HepG2 (cell line): ENCODE measurements around the gene SPTSSA. TPM values are rescaled to one million over a fixed set of nuclear protein-coding genes. Genes with fewer than 3 reads are reported as not detected.
A peak's percentile ranks its signal among the peaks of the same experiment; 100 is the strongest.

ENCODE experiments used
- ATF3 ChIP-seq: sonication (generic); formaldehyde crosslinking; IDR thresholded peaks from 2 replicates; pipeline ENCODE4 v1.4.0; 2020; ENCODE audit warnings: missing genetic modification reagents
- DR1 ChIP-seq: sonication (generic); formaldehyde crosslinking; IDR thresholded peaks from 2 replicates; pipeline ENCODE4 v1.8.0; 2021; ENCODE audit warnings: mild to moderate bottlenecking, missing genetic modification reagents, inconsistent platforms
- ETV5 ChIP-seq: IDR thresholded peaks from 2 replicates; pipeline ENCODE4 v1.6.1; 2018; ENCODE audit warnings: missing biosample characterization, missing genetic modification reagents, inconsistent platforms, borderline replicate concordance
- HDAC1 ChIP-seq: sonication (generic); formaldehyde crosslinking; IDR thresholded peaks from 2 replicates; pipeline ENCODE4 v1.5.1; 2020; ENCODE audit warnings: mild to moderate bottlenecking, missing genetic modification reagents
- KAT8 ChIP-seq: IDR thresholded peaks from 2 replicates; pipeline ENCODE4 v1.6.1; 2016; ENCODE audit warnings: missing genetic modification reagents, missing compliant biosample characterization
- KDM5A ChIP-seq: fragments of 200-600 bp; sonication (generic); IDR thresholded peaks from 2 replicates; pipeline ENCODE4 v1.7.0; 2018; ENCODE audit warnings: antibody characterized with exemption, mild to moderate bottlenecking, low read length, borderline replicate concordance
- KDM5B ChIP-seq: sonication (generic); formaldehyde crosslinking; IDR thresholded peaks from 2 replicates; pipeline ENCODE4 v1.4.0; 2020; ENCODE audit warnings: missing genetic modification reagents, mild to moderate bottlenecking, borderline replicate concordance
- REPIN1 ChIP-seq: sonication (generic); formaldehyde crosslinking; IDR thresholded peaks from 2 replicates; pipeline ENCODE4 v1.8.0; 2022; ENCODE audit warnings: missing genetic modification reagents, low read depth, mild to moderate bottlenecking, borderline replicate concordance
- THAP11 ChIP-seq: IDR thresholded peaks from 2 replicates; pipeline ENCODE4 v1.6.1; 2016; ENCODE audit warnings: missing biosample characterization, missing genetic modification reagents
- ZNF33B ChIP-seq: sonication (generic); formaldehyde crosslinking; IDR thresholded peaks from 2 replicates; pipeline ENCODE4 v1.5.1; 2020; ENCODE audit warnings: mild to moderate bottlenecking, missing genetic modification reagents
- polyA plus RNA-seq, 8 experiments: library from polyadenylated mRNA; depleted of rRNA in 3 of 8; stranded (reverse) in 7 of 8; unstranded in 1 of 8; fragments of >200 nt; fragmentation: Illumina TruSeq in 4 of 8; extraction: Trizol in 4 of 8; gene quantifications; 2 replicates each; pipeline versions ENCODE4 v1.2.1 to v1.2.3, GENCODE V29; 2011 to 2016; ENCODE audit warnings: low read depth in 4 of 8, missing spikeins in 1 of 8, mixed read lengths in 1 of 8; ENCODE audit not compliant: insufficient read depth in 1 of 8
- total RNA-seq, 5 experiments: library from RNA; depleted of rRNA; stranded (reverse); fragments of >200 nt; fragmentation: Illumina TruSeq; extraction: Trizol; gene quantifications; 2 replicates each; pipeline ENCODE4 v1.2.3, GENCODE V29; 2016; ENCODE audit warnings: low read depth in 1 of 5
- TF ChIP-seq, protein P1 (sequence below): sonication (generic); formaldehyde crosslinking; IDR thresholded peaks from 2 replicates; pipeline ENCODE4 v1.4.0; 2020; ENCODE audit warnings: mild to moderate bottlenecking, missing genetic modification reagents, borderline replicate concordance
- TF ChIP-seq, protein P2 (sequence below), 2 experiments: sonication (generic) in 1 of 2; formaldehyde crosslinking in 1 of 2; IDR thresholded peaks; 2 replicates each; pipeline versions ENCODE4 v1.6.1 to v1.9.0; 2014 to 2022; ENCODE audit warnings: antibody characterized with exemption in 1 of 2, borderline replicate concordance in 1 of 2, inconsistent platforms in 1 of 2, low read depth in 1 of 2, missing genetic modification reagents in 1 of 2
- TF ChIP-seq, protein P3 (sequence below): sonication (generic); formaldehyde crosslinking; IDR thresholded peaks from 2 replicates; pipeline ENCODE4 v1.5.1; 2020; ENCODE audit warnings: missing genetic modification reagents, mild to moderate bottlenecking, borderline replicate concordance

The SPTSSA gene
- total and polyA plus RNA-seq, 2 of the 13 experiments (the other 11 are each of a cell fraction or from before 2014, with no cell fraction given) = 19.1 to 86.1 TPM

GRCh38 chr14:34496679-34497513, 34.9 kb upstream of the SPTSSA start (continued):
- TF ChIP-seq DR1 (no peak), KAT8 (CRISPR knock-in tag) (peak; percentile 87), ATF3 (CRISPR knock-in tag) (peak; percentile 99), HDAC1 (CRISPR knock-in tag) (no peak), REPIN1 (CRISPR knock-in tag) (no peak), ETV5 (peak; percentile 75; the same call in 1 of the 2 replicates), THAP11 (CRISPR knock-in tag) (peak; percentile 70), ZNF33B (CRISPR knock-in tag) (peak; percentile 87), KDM5B (CRISPR knock-in tag) (no peak), KDM5A (no peak)
- TF ChIP-seq, protein P1, sequence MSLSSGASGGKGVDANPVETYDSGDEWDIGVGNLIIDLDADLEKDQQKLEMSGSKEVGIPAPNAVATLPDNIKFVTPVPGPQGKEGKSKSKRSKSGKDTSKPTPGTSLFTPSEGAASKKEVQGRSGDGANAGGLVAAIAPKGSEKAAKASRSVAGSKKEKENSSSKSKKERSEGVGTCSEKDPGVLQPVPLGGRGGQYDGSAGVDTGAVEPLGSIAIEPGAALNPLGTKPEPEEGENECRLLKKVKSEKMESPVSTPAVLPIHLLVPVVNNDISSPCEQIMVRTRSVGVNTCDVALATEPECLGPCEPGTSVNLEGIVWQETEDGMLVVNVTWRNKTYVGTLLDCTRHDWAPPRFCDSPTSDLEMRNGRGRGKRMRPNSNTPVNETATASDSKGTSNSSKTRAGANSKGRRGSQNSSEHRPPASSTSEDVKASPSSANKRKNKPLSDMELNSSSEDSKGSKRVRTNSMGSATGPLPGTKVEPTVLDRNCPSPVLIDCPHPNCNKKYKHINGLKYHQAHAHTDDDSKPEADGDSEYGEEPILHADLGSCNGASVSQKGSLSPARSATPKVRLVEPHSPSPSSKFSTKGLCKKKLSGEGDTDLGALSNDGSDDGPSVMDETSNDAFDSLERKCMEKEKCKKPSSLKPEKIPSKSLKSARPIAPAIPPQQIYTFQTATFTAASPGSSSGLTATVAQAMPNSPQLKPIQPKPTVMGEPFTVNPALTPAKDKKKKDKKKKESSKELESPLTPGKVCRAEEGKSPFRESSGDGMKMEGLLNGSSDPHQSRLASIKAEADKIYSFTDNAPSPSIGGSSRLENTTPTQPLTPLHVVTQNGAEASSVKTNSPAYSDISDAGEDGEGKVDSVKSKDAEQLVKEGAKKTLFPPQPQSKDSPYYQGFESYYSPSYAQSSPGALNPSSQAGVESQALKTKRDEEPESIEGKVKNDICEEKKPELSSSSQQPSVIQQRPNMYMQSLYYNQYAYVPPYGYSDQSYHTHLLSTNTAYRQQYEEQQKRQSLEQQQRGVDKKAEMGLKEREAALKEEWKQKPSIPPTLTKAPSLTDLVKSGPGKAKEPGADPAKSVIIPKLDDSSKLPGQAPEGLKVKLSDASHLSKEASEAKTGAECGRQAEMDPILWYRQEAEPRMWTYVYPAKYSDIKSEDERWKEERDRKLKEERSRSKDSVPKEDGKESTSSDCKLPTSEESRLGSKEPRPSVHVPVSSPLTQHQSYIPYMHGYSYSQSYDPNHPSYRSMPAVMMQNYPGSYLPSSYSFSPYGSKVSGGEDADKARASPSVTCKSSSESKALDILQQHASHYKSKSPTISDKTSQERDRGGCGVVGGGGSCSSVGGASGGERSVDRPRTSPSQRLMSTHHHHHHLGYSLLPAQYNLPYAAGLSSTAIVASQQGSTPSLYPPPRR (CRISPR knock-in tag) = 0 out of 2 replicates have a peak, but pooled peaks have one; percentile 23
- TF ChIP-seq, protein P2, sequence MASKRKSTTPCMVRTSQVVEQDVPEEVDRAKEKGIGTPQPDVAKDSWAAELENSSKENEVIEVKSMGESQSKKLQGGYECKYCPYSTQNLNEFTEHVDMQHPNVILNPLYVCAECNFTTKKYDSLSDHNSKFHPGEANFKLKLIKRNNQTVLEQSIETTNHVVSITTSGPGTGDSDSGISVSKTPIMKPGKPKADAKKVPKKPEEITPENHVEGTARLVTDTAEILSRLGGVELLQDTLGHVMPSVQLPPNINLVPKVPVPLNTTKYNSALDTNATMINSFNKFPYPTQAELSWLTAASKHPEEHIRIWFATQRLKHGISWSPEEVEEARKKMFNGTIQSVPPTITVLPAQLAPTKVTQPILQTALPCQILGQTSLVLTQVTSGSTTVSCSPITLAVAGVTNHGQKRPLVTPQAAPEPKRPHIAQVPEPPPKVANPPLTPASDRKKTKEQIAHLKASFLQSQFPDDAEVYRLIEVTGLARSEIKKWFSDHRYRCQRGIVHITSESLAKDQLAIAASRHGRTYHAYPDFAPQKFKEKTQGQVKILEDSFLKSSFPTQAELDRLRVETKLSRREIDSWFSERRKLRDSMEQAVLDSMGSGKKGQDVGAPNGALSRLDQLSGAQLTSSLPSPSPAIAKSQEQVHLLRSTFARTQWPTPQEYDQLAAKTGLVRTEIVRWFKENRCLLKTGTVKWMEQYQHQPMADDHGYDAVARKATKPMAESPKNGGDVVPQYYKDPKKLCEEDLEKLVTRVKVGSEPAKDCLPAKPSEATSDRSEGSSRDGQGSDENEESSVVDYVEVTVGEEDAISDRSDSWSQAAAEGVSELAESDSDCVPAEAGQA (IDR thresholded peaks at IDR 0.05; ENCODE audit: low read depth) = peak; percentile 88
- TF ChIP-seq, protein P2 (CRISPR knock-in tag; IDR thresholded peaks at IDR 0.05; ENCODE audit: borderline replicate concordance) = no peak
- TF ChIP-seq, protein P3, sequence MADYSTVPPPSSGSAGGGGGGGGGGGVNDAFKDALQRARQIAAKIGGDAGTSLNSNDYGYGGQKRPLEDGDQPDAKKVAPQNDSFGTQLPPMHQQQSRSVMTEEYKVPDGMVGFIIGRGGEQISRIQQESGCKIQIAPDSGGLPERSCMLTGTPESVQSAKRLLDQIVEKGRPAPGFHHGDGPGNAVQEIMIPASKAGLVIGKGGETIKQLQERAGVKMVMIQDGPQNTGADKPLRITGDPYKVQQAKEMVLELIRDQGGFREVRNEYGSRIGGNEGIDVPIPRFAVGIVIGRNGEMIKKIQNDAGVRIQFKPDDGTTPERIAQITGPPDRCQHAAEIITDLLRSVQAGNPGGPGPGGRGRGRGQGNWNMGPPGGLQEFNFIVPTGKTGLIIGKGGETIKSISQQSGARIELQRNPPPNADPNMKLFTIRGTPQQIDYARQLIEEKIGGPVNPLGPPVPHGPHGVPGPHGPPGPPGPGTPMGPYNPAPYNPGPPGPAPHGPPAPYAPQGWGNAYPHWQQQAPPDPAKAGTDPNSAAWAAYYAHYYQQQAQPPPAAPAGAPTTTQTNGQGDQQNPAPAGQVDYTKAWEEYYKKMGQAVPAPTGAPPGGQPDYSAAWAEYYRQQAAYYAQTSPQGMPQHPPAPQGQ (CRISPR knock-in tag) = no peak; the same call in 1 of the 2 replicates
